Inferior parietal cortex (tissue), 1 donor: ENCODE measurements around the gene C3orf18.
"Not testable (repeated sequence)": the region's sequence is repeated elsewhere in the genome, so short reads cannot be mapped to it uniquely, and the experiment has no call there.

Experiments used
- DNase-seq: peaks from one replicate; pipeline ENCODE4 v3.0.0-alpha.2; 2016; ENCODE audit errors: extremely low spot score

Gene C3orf18

DNA sequence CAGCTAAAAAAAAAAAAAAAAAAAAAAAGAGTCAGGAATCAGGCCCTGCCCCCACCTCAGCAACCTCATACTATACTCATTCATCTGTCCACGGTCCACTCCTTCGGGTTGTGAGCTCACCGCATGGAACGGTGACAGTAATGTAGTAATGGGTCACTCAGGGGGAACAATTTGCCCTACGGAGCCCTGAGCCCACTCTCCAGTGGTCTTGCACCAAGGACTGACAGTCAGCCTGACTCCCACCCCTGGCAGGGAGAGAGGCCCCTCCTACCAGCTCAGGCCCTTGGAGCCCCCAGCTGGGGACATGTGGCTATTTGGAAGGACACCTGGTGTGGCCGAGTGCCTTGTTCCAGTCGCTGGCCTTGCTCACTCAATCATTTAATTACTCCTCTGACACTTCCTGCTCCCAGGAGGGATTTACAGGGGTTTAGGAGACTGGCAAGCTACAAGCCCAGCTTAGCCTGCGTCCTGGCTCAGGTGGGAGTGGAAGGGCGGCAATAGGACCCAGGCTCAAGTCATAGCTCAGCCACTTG is 44.2 kb downstream of the C3orf18 start:
- no peak for DNase-seq

DNA sequence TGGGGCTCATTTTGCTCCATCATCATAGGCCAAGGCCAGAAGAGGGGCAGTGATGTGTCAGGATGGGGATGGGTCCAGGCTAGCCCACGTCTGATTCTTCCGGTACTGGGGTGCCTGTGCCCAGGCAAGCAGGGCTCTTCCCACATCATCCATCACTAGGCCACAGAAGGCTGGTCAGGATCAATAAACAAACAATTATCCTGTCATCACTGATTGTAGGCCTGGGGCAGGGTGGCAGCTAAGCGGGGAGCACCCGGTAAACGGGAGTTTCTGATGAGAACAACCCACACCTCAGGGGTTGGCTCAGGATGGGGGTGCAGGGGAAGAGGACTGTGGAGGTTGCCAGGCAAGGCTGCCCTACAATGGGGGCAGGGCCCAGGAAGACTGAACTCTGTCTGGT is 46.0 kb downstream of the C3orf18 start:
- no peak for DNase-seq

DNA sequence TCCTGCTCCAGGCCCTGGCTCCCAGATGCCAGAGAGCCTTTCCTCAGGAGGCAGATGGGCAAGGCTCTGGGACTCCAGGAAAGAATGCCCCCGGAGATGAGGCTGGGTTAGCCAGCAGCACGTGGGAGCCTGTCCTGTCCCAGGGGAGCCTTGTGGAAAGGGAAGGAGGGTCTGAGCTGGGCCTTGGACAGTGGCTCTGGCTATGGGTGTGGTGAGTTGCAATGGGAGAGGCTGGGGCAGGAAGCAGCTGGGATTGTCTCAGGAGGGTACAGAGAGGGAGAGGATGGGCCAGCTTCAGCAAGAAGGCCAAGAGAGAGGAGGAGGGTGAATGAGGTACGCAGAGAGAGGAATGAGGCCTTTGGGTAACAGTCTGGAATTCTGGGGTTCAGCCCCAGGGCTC is 46.7 kb downstream of the C3orf18 start:
- no peak for DNase-seq

DNA sequence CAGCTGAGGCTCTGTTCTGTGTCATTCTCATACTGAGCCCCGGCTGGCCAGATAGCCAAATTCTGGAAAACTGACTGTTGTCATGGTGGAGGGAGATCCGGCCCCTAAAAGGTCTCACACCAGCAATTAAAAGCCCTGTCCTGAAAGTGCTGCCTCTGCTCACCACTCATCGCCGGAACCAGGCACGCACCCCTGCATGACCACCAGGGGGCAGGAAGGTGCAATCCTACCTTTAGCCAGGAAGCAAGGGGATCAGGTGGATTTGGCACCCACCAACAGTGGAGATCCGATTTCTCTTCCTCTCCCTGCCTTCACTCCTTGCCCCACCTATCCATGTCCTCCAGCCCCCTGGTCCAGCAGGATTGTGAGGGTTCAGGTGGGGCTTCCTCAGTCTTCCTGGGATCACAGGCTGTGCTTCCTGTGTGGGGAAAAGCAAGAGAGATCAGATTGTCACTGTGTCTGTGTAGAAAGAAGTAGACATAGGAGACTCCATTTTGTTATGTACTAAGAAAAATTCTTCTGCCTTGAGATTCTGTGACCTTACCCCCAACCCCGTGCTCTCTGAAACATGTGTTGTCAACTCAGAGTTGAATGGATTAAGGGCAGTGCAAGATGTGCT is 48.0 kb downstream of the C3orf18 start:
- DNase-seq = peak; percentile 47

- DNase-seq = no peak
Measured at GRCh38 chr3:50518436-50518835, 49.1 kb downstream of the C3orf18 start.

GRCh38 chr3:50517721-50518206 is 49.8 kb downstream of the C3orf18 start:
- DNase-seq = no peak

DNA sequence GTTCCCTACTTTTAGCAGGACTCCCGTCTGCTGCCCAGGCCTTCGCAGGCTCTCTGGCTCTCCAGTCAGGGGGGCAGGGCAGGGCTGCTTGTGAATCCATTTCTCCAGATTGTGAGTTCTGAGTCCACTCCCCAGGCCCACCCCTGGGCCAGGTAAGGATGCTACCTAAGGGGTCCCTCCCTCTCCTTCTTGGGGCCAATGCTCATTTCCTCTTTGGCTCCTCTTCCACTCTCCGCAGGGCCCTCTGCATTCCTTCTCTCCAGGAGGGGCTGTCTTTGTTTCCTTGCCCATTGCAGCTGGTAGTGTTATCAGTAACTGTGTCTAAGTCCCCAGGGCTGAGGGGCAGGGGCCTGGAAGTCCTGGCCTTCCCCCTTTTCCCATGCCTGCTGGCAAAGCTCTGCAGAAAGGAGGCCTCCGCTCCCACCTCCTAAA is 51.1 kb downstream of the C3orf18 start:
- DNase-seq = no peak

DNA sequence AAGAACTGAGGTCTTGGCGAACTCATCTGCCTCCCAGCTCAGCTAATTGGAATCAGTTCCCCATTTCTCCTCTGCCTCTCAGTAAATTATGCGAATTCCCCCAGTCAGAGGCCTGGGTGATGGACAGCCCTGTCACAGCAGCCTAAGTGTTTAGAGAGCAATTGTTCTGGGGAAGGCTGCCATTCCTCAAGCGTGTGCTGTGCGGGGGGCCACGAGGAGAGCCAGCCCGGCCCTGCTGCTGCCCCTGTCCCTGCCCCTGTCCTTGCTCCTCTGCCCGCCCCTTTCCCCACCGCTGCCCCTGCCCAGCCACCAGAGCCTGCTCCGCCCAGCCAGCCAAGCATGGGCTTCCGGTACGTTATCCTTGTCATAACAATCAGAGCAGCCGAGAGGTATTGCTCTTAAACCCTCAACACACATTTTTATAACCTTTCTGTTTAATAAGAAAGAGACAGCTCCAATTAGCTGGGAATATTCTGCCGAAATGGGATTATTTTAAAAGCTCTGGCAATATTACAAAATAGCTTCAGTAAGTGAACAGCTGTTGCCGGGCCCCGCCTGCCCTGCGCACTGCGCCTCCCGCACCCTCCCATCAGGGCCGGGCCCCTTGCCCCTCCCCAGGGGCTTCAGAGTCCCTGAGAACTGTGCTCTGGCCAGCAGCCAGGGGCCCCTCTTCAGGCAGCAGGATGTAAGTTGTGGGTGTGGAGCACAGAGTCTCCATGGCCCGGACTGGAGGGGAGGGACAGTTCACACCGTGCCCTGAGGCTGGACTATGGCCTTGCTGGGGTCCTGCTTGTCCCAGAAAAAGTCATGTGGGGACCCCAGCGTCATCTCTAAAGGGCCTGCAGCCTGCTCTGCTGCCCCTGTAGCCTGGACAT is 51.7 kb downstream of the C3orf18 start:
- DNase-seq = no peak

- not testable (repeated sequence) for DNase-seq
Measured at GRCh38 chr3:50512908-50513307, 54.6 kb downstream of the C3orf18 start.

DNA sequence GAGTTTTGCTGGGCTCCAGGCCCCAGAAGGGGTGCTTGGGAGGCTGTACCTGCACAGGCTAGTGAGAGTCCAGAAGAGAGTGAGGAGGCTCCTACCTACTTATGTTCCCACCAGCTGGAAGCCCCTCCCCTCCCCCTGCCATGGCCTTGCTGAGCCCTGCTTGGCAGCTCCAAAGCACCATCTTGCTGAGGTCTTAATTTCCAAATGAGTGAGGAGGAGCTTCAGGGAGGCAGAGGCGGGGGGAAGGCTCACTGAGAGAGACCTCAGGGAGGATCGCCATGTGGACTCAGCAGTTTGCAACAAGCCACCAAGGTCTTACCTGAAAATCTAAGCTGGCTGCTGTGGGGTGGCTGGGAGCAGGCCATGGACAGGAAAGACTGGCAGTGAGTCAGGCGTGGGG is 55.4 kb downstream of the C3orf18 start:
- DNase-seq = no peak

GRCh38 chr3:50510325-50510724 is 57.2 kb downstream of the C3orf18 start:
- DNase-seq = no peak

GRCh38 chr3:50509715-50510114 is 57.8 kb downstream of the C3orf18 start:
- no peak for DNase-seq

DNA sequence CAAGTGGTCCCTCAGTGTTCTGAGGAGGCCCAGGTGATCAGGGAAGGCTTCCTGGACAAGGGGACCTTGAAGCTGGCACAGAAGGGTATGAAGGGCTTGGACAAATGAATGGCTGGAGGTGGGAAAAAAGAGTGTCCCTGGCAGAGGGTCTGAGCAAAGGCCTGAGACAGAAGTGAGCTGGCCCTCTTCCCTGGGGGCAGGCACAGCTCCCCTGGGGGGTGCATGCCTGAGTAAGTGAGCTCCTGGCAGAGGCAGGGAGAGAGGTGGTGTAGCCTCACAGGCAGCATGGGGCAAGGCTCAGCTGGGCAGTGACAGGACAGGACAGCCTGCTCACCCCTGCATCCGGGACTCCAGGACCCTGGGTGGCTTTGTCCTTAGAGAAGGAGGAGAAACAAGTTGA is 58.7 kb downstream of the C3orf18 start:
- DNase-seq = no peak
